ENCODE results near the gene YIF1B.
"Not testable (repeated sequence)": the region's sequence is repeated elsewhere in the genome, so short reads cannot be mapped to it uniquely, and the experiment has no call there.

Gene YIF1B

DNA sequence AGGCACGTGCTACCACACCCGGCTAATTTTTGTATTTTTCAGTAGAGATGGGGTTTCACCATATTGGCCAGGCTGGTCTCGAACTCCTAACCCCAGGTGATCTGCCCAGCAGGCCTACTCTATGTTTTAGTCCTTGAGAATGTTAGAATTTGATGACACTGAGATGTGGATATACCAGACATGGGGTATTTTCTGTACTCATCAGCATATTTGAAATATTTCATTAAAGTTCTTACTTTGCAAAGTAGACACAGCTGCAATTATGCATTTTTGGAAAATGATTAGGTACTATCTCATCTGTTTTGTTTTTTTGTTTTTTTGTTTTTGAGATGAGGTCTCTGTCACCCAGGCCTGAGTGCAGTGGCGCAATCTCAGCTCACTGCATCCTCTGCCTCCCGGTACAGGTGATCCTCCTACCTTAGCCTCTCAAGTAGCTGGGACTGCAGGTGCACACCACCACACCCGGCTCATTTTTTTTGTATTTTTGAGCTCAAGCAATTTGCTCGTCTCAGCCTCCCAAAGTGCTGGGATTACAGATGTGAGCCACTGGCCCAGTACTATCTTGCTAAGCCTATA is 38.7 kb downstream of the YIF1B start:
- DNase-seq (ENCODE audit: low spot score), result no peak

DNA sequence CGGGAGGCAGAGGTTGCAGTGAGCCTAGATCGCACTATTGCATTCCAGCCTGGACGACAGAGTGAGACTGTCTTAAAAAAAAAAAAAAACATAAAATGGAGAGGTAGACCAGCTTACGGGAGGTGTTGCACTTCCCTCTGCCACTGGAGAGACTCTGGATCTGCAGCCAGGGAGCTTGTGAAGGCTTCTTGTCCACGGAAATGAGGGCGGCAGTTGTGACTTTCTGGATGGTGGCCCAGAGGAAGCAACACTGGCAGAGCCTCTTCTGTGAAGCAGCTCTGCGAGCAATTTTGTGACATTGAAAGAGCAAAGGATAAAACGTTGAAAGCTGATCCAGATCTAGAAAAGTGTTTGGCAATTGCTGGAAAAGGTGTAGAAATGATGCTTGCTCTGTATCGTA is 41.0 kb downstream of the YIF1B start:
- no peak for DNase-seq (ENCODE audit: low spot score)

DNA sequence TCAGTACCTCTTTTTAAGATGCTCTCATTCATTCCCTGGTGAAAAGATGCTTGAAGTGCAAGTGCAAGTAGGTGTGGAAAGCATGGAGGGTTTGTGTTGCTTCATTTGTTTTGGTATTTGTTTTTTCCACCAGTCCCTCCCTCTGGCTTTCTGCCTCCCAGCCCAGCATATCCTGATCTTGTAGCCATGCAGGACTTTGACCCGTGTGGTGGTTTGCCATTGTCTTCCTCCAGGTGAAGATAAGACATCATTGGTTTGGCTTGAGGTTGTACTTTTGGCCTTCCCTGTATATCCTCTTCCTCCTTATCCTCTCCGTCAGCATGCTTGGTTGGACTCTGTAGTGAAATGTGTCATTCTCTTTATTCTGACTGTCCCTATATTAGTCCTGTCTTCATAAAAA is 42.2 kb downstream of the YIF1B start:
- no peak for DNase-seq (ENCODE audit: low spot score)

DNA sequence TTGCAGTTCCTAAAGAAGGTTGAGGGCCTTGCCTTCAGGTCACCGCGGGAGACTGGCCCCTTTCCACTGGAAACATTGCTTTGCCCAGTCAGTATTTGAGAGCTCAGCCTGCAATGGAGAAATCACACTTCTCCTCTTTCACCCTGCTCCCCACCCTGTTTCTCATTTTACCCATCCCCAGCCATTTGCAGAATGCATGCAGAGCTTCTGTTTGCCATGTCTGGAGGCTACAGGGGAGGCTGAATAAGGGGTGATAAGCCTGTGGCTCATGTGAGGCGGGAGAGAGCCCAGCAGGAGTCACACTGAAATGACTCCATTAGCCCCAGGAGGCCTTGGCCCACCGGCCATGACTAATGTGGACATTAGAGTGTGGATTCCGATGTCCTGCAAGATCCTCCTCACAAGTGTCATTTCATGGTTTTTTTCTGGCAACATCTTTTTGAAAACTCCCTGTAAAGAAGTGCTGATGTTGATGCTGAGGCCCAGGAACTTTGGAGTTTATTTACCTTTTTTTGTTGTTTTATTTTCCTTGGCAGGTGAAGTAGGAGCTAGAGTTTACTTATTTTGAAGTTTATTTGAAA is 45.1 kb downstream of the YIF1B start:
- no peak for DNase-seq (ENCODE audit: low spot score)

DNA sequence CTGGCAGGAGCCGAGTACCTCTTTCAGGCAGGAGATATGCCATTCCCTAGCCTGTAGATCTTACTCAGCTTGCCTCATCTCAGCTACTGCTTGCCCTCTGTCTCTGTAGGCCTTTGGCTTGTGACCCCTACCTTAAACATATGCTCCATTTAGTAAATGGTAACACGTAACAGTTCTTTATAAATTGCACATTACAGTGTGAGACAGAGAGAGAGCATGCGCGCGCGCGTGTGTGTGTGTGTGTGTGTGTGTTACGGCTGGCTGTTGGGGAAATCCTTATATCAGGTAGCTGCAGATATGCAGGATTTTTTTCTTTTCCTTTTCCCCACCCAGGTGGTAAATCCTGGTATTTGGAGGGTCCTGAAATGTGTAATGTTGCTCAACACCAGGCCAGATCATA is 47.2 kb downstream of the YIF1B start:
- DNase-seq (ENCODE audit: low spot score), result no peak

DNA sequence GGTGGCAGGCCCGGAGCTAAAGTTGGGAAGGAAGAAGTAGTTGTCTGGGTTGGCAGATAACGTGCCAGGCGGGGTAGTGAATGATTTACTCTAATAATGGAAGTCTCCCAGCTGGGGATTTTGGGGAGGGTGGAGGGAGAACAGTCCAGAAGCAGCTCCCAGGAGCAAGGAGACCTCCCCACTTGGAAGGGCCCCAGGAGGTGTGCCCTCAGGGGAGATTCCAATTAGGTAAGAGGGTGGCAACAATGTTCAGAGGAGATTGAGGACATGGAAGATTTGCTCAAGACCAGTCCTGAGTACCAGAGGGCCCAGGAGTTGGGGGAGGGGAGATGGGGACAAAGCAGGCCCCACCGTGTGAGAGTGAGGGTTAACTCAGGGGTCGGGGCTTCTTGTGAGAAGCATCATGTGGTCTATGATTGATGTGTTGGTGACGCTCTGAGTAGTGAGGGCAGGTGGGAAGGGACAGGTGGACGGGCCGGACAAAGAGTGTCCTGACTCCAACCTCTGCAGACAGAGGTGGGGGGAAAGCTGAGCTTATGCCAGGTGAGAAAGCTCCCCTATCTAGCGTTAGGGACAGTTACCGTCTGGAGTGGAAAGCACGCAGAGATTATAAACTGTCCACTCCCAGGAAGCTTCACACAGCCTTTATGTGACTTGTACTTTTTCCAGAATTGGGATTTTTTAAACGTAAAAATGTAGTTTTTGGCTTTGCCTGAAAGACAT is 47.8 kb downstream of the YIF1B start:
- no peak for DNase-seq (ENCODE audit: low spot score)

DNA sequence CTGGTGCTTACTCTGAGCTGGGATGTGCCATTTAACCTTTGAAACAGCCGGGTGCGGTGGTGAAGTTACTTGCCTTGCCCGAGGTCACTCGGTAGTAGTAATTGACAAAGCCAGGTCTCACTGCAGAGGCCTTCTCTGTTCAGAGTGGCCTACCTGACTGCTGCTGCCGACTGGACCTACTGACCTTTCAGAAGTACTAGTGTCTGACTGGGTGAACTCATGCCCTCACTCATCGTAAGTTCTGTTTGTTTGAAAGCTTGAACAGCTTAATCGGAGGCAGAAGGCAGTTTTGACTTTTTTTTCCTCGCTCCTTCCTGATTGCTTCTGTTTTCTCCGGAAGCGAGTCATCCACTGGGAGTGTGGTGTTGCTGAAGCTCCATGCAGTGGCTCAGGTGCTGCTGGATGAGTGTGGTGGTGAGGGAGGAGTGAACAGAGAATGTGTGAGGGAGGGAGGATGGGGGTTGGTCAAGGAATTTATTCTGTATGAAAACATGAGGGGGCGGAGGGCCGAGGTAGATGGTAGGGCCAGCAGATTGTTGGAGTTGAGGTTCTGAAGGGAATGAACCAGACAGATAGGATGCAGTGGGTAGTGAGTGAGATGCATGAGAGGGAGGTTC is 48.7 kb downstream of the YIF1B start:
- DNase-seq (ENCODE audit: low spot score), result no peak

DNA sequence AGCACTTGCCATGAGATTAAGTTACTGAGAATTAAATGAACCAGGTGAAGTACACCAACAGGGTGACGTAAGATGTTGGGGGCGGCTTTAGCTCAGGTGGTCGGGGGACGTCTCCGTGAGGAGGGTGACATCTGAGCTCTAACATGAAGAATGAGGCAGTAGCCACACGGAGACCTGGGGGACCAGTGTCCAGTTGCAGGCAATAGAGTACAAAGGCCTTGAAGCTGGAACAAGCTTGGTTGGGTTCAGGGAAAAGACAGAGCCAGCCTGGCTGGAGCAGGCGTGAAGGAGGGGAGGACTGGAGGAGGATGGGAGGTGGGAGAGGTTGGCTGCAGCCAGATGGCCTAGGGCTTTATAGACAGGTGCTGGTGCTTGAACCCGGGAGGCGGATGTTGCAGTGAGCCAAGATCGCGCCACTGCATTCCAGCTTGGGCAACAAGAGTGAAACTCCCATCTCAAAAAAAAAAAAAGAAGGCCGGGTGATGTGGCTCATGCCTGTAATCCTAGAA is 49.8 kb downstream of the YIF1B start:
- DNase-seq (ENCODE audit: low spot score), result no peak

DNA sequence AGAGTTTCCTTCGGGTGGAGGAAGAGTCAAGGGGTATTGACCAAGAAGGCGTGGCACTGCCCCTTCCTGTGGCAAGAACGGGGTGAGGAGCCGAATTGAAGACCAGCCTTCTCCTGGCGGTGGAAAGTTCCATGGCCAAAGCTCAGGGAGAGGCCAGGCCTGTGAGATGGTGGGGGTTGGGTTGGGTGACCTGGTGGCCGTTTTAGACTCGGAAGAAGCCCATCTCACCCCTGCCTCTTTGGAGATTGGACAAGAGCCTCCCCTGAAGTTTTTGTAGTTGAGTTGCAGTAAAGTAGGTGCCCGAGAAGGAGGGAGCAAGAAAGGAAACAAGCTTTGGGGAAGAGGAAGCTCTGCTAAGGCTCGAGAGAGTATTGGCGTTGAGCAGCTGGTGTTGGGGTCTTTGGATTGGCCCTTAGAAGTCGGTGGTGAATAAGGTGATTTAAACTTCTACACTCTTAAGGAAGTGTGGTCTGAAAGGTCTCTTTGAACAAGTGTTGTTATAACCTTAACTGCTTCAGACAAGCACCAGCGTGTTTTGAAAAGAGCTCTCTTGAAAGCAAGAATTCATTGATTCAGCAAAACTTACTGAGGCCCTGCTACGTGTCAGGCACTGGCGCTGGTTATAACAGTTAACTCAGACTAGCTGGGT is 50.4 kb downstream of the YIF1B start:
- DNase-seq (ENCODE audit: low spot score), result no peak

DNA sequence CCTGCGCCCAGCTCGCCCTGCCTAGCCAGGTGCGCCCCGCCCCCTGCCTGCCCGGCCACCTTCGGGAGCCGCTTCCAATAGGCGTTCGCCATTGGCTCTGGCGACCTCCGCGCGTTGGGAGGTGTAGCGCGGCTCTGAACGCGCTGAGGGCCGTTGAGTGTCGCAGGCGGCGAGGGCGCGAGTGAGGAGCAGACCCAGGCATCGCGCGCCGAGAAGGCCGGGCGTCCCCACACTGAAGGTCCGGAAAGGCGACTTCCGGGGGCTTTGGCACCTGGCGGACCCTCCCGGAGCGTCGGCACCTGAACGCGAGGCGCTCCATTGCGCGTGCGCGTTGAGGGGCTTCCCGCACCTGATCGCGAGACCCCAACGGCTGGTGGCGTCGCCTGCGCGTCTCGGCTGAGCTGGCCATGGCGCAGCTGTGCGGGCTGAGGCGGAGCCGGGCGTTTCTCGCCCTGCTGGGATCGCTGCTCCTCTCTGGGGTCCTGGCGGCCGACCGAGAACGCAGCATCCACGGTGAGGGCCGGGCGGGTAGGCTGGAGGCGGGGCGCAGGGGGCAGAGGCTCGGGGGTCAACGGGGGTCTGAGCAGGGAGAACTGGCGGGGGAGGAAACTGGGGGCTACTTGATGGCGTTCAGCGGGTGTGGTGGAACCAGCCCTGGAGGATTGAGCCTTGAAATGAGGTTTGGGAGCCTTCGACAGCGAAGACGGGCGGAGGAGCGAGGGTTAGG is 51.1 kb downstream of the YIF1B start, which contains the start of gene SPINT2:
SPINT2 (plus strand) TSS at position 88 of the 727 bp plus-strand sequence; CDS start at position 408, 320 bp downstream.
- peak; percentile 9 for DNase-seq (ENCODE audit: low spot score)

DNA sequence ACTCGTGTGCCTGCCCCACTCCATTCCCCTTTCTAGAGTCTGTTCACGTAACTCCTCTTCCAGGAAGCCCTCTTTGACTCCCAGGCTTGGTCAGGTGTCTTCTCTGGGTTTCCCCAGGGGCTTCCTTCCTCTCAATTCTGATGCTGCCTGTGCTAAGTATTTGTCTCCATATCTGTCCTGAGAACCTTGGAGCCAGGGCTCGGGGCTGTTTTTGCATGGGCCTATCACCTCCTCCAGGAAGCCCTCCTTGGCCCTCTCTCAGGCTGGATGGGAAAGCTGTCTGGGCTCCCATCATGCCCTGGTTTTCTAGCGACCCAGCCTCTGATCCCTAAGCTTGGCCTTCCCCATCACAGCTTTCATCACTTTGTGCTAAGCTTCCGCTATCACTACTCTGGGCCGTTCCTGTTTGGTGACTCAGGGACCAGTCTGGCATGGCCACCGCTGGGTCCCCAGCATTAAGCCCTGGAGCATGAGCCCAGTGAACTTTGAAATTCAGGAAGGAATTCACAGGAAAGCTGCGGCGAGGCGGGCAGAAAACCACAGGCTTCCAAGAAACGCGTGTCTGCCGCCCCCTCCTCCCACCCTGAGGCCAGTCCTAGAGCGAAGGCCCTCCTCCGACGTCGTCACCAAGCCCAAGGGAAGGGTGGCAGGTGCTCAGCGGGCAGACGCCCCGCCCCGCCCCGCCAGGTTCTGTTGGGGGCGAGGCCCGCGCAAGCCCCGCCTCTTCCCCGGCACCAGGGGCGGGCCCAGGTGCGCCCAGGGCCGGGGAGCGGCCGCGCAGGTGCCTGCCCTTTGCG is 51.9 kb downstream of the YIF1B start:
- peak; percentile 39 for DNase-seq (ENCODE audit: low spot score)

DNA sequence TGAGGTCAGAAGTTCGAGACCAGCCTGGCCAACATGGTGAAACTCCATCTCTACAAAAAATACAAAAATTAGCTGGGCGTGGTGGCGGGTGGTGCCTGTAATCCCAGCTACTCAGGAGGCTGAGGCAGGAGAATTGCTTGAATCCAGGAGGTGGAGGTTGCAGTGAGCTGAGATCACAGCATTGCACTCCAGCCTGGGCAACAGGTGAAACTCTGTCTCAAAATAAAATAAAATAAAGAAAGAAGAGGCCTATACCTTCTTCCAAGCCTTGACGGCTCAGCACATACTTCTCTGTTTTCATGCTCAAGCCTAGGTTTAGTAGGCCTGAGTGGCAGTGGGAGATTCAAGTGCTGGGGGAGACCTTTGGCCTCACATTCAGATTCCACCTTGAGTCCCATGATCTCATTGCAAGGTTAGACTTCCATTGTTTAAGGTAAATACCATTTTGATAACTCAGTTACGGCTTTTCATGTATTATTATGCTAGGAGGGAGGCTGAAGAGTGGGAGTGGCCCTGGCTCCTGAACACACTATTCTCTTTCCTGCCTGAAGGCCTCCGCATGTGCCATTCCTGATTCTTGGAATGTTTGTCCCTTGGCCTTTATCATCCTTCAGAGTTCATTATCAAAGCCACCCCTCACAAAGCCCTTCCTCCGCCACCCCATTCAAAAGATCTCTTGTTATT is 53.0 kb downstream of the YIF1B start:
- no peak for DNase-seq (ENCODE audit: low spot score)

DNA sequence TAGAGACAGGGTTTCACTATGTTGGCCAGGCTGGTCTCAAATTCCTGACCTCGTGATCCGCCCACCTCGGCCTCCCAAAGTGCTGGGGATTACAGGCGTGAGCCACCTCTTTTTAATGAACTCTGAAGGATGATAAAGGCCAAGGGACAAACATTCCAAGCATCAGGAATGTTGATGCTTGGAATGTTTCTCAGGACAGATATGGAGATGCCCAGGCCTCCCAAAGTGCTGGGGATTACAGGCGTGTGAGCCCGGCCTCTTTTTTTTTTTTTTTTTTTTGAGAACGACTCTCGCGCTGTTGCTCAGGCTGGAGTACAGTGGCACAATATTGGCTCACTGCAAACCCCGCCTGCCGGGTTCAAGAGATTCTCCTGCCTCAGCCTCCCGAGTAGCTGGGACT is 53.8 kb downstream of the YIF1B start:
- not testable (repeated sequence) for DNase-seq (ENCODE audit: low spot score)

DNA sequence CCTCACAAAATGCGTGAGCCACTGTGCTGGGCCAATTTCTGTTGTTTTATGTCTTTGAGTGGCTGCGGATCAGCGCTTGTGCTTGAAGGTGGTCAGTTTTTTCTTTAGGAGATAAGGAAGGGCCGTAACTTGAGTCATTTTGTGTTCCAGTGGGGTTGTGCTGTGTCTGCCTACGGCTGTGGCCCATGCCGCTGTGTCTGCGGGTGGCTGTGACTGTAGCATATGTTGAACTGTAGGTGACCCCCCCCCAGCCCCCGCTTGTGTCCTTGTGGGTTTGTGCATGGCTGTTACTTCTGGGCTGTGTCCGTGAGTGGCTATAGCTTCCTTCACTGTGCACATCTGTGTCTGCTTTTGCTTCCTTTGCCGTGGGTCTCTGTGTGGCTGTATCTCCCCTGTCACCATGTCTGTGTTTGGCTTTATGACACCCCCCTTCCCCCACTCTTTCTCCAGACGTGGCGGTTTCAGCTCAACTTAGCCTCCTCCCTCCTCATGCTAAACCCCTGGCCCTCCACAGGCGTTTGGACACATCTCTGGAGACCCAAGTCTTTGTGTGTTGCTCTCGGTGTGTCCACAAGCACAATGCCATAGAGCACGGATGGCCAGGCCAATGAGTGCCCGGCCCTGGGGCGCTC is 60.2 kb downstream of the YIF1B start:
- DNase-seq (ENCODE audit: low spot score), result no peak

DNA sequence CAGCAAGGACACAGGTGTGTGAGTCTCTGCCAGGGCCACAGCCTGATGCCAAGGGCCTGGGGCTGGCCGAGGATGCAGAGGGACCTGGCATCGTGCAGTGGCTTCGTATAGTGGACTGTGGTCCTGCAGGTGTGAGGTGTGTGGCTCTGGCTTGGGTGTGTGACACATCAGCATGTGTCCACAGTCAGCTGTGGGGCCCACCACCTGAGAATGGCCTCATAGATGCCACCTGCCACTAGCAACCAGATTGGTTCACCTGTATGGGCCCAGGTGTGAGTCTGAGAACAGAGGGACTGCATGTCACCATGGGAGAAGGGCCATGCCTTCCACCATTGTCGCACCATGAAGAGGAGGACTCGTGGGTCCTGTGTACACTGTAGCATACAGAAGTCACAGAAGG is 62.0 kb downstream of the YIF1B start:
- DNase-seq (ENCODE audit: low spot score), result no peak

Measured in activated CD4-positive, alpha-beta T cell treated with anti-CD3 and anti-CD28 coated beads, Interleukin-2, Interleukin-4, amounts not matched to agents 100 ng/mL and 50 ng/mL, durations not matched to agents 16 hours and 8 hours (primary cell).